Frontal cortex (tissue), 4 donors: ENCODE results near the gene KCNN3. TPM values are rescaled to one million over a fixed set of nuclear protein-coding genes. Genes with fewer than 3 reads are reported as not detected.
"Not testable (repeated sequence)": the region's sequence is repeated elsewhere in the genome, so short reads cannot be mapped to it uniquely, and the experiment has no call there.

Experiments used
- DNase-seq, 2 donors: peaks; one replicate each; pipeline ENCODE4 v3.0.0; 2012; ENCODE audit warnings: low spot score in 2 of 2
- FAIRE-seq: peaks from 2 replicates; lab custom pipeline; 2012; peaks lifted over from hg19 to GRCh38; lab: Jason Lieb, UNC
- total RNA-seq: library from RNA; depleted of rRNA; stranded (reverse); fragments of >200 nt; gene quantifications from one replicate; pipeline ENCODE4 v1.2.3, GENCODE V29; 2014
- donor health status: control.
- donor health status: control.
- donor health status: control.

KCNN3 gene
- 2.4 TPM for total RNA-seq

- DNase-seq (peak; percentile 86 to 99), FAIRE-seq (peak; percentile 75)
Measured at GRCh38 chr1:154870115-154870571, at the start of gene KCNN3. KCNN3 (minus strand) TSS chr1:154870281; CDS start chr1:154869964, 317 bp downstream.

DNA sequence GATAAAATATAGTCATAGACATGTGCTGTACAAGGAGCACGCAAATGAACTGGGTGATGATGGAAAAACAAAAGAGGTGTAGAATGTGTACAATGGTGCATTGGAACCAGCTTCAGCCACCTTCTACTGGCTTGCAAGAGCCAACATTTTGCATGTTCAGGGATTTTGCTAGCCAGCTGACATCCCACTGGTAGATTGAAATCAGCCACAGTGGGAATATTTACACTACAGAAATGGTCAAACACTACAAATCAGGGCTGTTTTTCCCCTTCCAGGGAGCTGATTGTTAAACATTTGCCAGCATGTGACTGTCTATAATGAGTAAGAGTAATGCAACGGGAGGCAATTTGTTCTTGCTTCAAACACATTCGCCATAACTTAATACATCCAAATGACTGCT is 43.2 kb upstream of the KCNN3 start:
- DNase-seq: no peak
- no peak for FAIRE-seq

DNA sequence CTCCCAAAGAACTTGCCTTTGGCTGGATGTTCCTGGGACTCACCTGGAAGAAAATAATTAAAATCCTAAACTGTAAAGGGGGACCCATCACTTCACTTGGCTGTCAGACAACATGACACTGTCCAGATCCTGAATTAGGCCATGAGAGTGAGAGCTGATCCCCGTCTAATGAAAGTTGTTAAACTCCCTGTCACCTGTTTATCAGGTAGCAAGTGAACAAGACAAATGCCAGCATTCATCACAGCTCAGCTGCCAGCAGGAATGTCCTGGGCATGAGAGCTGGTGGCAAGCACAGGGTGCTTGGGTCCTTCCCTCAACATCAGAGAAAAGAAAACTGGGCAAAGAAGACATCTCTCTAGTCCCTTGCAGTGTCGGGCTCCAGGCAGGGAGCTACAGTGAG is 42.7 kb upstream of the KCNN3 start:
- DNase-seq (no peak), FAIRE-seq (no peak)

DNA sequence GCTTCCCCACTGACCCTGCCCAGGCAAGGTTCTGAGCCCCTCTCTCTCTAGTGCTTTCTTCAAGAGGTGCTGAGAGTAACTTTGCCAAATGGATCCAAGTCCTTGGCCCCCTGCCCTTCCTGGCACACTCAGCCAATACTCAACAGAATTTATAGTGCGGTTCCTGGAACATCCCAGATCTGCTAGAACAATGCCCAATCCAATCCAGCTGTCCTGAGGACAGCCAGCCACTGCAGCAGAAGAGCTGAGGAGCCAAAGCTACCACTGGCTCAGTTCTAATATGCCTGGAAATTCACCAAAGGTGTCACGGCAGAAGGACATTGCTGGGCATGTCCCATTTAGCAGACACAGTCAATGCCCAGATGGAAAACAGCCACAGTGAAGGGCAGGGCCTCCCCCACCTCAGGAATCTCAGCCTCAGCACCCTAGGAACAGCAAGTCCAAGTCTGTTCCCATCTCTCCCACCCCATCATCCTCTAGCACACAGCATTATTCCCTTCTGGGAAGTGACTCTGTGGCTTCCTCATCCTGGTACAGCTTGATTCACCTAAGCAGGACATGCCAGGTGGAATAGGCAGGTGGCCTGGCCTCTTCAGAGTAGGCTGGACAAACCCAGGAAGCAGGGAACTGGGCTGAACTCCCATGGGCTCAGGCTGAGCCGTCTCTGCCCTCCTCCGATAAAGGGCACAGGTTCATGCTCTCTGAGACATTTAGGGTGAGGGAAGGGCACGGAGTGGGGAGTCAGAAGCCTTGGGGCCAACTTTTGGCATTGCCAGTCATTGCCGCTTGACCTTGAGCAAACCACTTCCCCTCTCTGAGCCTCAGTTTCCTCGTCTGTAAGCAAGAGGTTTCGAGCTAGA is 41.8 kb upstream of the KCNN3 start:
- FAIRE-seq: no peak
- DNase-seq: no peak

DNA sequence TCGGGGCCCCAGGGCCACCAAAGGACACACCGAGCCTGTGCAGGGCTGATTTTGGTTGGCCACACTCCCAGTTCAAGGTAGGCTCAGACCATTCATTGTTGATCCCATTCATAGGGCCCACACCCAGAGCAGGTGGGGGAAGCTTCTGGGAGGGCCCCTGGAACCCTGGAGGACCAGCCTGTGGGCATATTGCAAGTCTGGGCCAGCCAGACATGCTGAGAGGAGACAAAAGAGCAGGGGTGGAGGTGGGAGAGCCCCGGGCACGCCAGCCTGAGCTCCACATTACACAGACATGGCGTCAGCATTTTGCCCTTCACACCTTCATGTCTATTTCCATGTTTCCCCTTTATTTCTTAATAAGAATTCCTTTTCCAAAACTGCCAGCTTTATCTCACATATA is 40.8 kb upstream of the KCNN3 start:
- FAIRE-seq: no peak
- DNase-seq: no peak

- no peak for DNase-seq
- no peak for FAIRE-seq
Measured at GRCh38 chr1:154908937-154909336, 38.9 kb upstream of the KCNN3 start.

GRCh38 chr1:154908129-154908528 is 38.0 kb upstream of the KCNN3 start:
- FAIRE-seq, DNase-seq: not testable (repeated sequence)

GRCh38 chr1:154906621-154907081 is 36.6 kb upstream of the KCNN3 start:
- FAIRE-seq (no peak), DNase-seq (no peak)

GRCh38 chr1:154902938-154903566 is 33.0 kb upstream of the KCNN3 start:
- FAIRE-seq (no peak), DNase-seq (no peak)

GRCh38 chr1:154901591-154901990 is 31.5 kb upstream of the KCNN3 start:
- FAIRE-seq (no peak), DNase-seq (no peak)

DNA sequence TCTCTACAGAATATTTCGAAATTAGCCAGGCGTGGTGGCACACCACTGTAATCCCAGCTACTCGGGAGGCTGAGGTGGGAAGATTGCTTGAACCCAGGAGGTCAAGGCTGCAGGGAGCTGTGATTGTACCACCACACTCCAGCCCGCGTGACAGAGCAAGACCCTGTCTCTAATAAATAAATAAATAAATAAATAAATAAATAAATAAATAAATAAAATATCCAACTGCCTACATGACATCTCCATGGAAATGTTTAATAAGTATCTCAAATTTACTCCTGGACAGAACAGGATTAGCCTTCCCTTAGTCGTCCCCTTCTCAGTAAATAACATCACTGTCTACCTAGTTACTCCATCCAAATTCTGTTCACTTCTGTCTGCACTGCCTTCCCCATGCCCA is 29.0 kb upstream of the KCNN3 start:
- FAIRE-seq: no peak
- no peak for DNase-seq

GRCh38 chr1:154896771-154897286 is 26.7 kb upstream of the KCNN3 start:
- DNase-seq (peak in 1 of 2 donors; percentile 34), FAIRE-seq (no peak)

DNA sequence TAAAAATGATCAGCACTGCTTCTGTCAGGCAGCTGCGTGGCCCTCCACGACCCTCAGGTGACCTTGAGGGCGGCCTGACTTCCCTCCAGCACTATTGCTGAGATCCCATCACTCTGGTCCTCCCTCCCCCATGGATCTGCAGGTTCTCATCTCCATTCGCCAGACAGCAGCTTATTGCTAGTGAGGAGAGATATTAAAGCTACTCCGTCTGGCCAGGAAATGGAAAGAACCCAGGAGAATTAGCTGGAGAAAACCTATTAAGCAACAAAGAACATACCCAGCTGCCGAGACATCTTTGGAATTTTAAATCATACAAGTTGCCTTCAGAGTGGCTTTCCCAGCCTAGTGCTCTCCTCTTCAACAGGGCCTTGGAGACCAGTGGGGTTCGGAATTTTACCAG is 25.7 kb upstream of the KCNN3 start:
- no peak for FAIRE-seq
- no peak for DNase-seq

- FAIRE-seq: no peak
- no peak for DNase-seq
Measured at GRCh38 chr1:154891452-154891851, 21.4 kb upstream of the KCNN3 start.

- no peak for DNase-seq
- no peak for FAIRE-seq
Measured at GRCh38 chr1:154888757-154889156, 18.7 kb upstream of the KCNN3 start.

GRCh38 chr1:154886281-154887015 is 16.4 kb upstream of the KCNN3 start:
- FAIRE-seq (no peak), DNase-seq (no peak)

DNA sequence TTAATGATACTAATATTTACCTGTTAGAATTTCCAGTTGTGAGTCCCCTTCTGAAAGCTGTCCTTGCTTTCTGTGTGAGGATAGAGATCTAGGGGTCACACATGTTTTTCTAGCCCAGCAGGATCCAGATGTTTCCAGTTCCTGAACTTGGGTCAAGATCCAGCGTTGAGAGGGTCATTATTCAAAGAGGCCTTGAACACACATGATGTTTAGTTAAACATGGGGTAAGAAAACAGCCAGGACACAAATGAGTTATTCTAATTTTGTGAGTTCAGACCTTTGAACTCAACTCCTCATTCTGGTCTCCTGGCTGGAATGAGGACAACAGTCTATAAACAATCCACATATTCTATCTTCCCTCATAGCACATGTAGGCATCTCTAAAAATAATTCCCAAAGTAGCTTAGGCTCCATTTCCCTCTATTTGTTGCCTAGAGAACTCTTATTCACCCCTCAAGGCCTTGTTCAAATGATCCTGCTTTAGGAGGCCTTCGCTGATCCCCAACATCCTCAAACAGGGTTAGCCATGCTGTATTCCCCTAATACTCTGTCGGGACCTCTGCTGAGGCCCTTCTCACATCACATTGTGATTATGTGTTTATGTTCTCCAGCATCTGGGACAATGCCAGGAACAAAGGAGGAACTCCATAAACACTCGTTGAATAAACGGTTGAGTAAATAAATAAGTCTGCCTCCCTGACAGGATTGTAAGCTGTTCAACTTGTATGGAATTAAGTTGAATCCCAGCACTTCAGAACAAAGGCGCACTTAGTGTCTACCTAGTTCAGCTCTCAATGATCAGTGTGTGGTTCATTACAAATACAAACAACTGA is 15.0 kb upstream of the KCNN3 start:
- FAIRE-seq (no peak), DNase-seq (no peak)

DNA sequence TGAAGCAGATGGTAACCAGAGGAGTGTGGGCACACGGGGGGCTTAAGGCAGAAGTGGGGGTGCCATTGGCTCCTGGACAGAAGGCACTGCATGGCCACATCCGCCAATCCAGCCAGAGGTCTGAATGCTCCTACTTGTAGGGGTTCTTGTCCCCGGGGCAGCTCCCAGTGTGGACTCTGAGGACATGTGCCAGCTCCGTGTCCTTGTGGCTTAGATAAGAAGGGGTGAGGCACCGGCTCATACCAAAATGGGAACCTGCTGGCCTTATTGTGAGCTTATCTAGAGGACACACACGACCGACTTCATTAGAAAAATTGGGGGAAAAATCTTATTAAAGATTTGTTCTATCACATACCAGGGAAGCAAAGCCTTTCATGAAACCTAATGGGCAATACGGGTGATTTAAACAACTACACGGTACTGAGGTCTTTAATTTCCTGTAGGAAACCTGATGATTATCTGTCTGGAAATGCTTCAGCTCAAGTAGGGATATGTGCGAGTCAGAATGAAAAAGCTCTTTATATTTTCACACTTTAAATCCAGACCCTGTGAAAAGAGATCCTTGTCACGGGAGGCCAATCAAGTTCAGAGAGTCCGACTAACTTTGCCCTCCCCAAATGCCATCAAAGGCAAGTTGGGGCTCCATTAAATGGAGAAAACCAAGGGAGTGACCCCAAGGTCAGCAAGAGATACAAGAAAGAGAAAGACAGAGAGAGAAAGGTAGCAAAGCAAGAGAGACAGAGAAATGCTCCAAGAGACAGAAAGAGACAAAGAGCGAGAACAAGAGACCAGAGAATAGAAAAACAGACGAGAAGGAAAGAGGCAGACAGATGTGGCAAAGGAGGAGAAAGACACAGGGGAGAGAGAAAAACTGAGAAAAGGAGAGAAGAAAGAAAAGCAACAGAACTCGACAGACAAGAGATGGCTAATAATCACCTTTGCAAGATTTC is 14.1 kb upstream of the KCNN3 start:
- no peak for FAIRE-seq
- no peak for DNase-seq
